Bronchial epithelial cell (primary cell): ENCODE data around the gene NTRK3. TPM values are rescaled to one million over a fixed set of nuclear protein-coding genes. Genes with fewer than 3 reads are reported as not detected.

Experiments
- DNase-seq: peaks from one replicate; pipeline ENCODE4 v3.0.0-alpha.2; 2010; ENCODE audit warnings: low read depth
- FAIRE-seq: peaks from 2 replicates; lab custom pipeline; 2011; peaks lifted over from hg19 to GRCh38; lab: Jason Lieb, UNC
- H3K27me3 ChIP-seq: 2 replicates; pipeline ENCODE4 v1.5.1; 2011; ENCODE audit warnings: low read length; ENCODE audit not compliant: control insufficient read depth, insufficient read depth
- H3K36me3 ChIP-seq: 2 replicates; pipeline ENCODE4 v1.5.1; 2011; ENCODE audit warnings: low read length; ENCODE audit not compliant: control insufficient read depth, insufficient read depth
- H3K4me3 ChIP-seq: 2 replicates; pipeline ENCODE4 v1.5.1; 2011; ENCODE audit warnings: mild to moderate bottlenecking, low read depth, low read length, control low read depth
- total RNA-seq: library from RNA; depleted of rRNA; stranded (reverse); fragments of >200 nt; gene quantifications from 2 replicates; pipeline ENCODE4 v1.2.1, GENCODE V29; 2014
- TF ChIP-seq, protein P1 (sequence below): IDR thresholded peaks from 2 replicates; pipeline ENCODE4 v1.5.1; 2011; ENCODE audit warnings: mild to moderate bottlenecking, moderate library complexity, low read length, control low read depth, inconsistent platforms; ENCODE audit not compliant: insufficient read depth, severe bottlenecking

The NTRK3 gene
- total RNA-seq, 1 donor from 2014 or later: not detected

DNA sequence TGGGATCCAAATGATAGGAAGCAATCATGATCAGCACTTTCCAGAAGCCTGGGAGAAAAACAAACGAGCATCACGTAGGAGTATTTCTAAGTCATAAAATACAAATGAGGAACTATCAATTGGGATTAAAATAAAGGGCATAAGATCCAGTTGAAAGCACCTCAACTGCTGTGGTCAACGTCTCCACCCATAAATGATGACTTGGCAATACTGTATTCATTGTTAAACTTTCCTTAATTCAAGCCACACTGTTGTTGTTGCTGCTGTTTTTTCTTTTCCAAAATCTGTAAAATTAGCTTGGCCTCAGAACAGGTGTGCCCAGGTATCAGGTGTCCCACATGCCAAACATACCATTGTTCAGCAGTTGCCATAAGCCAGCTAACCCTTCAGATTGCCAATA lies 395.8 kb downstream of the NTRK3 start:
- no peak for FAIRE-seq
- TF ChIP-seq, protein P1, sequence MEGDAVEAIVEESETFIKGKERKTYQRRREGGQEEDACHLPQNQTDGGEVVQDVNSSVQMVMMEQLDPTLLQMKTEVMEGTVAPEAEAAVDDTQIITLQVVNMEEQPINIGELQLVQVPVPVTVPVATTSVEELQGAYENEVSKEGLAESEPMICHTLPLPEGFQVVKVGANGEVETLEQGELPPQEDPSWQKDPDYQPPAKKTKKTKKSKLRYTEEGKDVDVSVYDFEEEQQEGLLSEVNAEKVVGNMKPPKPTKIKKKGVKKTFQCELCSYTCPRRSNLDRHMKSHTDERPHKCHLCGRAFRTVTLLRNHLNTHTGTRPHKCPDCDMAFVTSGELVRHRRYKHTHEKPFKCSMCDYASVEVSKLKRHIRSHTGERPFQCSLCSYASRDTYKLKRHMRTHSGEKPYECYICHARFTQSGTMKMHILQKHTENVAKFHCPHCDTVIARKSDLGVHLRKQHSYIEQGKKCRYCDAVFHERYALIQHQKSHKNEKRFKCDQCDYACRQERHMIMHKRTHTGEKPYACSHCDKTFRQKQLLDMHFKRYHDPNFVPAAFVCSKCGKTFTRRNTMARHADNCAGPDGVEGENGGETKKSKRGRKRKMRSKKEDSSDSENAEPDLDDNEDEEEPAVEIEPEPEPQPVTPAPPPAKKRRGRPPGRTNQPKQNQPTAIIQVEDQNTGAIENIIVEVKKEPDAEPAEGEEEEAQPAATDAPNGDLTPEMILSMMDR: no peak
- Histone ChIP-seq H3K36me3 (no peaks in the 10 kb centered on the region), H3K27me3 (no peaks in the 10 kb centered on the region), H3K4me3 (no peak overlapping the region)
- DNase-seq: no peak

DNA sequence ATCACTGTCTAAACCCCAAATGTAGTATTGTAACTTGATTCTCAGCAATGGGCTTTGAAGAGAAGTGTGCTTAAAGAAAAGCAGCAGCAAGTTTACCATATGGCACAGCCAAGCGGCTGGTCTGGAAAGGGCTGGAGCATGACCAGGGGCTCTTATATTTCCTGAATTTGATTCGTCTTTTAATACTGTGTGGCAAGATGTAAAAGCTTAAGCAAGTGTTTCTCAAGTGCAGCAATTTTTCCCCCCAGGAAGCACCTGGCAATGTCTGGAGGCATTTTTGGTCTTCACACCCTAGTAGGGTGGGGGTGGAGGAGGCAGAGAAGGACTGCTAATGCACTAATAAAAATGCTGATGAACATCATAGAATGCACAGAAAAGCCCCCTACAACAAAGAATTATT lies 397.9 kb downstream of the NTRK3 start:
- H3K4me3 ChIP-seq: no peak overlapping the region
- no peaks in the 10 kb centered on the region for H3K36me3 ChIP-seq
- no peaks in the 10 kb centered on the region for H3K27me3 ChIP-seq
- DNase-seq: no peak
- TF ChIP-seq, protein P1: no peak
- no peak for FAIRE-seq

DNA sequence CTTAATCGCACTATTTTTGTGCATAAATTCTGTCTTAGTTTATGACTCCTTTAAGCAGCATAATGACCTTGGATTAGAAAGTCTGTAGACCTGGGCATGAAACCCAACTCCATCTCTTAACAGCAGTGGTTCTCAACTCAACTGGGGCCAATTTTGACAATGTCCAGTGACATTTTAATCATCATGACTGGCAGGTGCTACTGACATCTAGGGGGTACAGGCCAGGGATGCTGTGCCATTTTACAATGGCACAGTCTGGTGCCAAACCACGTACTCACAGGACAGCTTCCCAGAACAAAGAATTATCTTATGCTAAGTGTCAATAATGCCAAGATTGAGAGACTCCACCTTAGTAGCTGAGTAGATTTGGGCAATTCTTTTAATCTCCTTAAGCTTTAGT lies 405.0 kb downstream of the NTRK3 start:
- TF ChIP-seq, protein P1: no peak
- H3K36me3 ChIP-seq: no peaks in the 10 kb centered on the region
- H3K4me3 ChIP-seq: no peak overlapping the region
- no peaks in the 10 kb centered on the region for H3K27me3 ChIP-seq
- DNase-seq: no peak
- no peak for FAIRE-seq

GRCh38 chr15:87850916-87851315 lies 405.6 kb downstream of the NTRK3 start:
- Histone ChIP-seq H3K36me3 (no peaks in the 10 kb centered on the region), H3K4me3 (no peak overlapping the region), H3K27me3 (no peaks in the 10 kb centered on the region)
- no peak for DNase-seq
- TF ChIP-seq, protein P1: no peak
- no peak for FAIRE-seq

DNA sequence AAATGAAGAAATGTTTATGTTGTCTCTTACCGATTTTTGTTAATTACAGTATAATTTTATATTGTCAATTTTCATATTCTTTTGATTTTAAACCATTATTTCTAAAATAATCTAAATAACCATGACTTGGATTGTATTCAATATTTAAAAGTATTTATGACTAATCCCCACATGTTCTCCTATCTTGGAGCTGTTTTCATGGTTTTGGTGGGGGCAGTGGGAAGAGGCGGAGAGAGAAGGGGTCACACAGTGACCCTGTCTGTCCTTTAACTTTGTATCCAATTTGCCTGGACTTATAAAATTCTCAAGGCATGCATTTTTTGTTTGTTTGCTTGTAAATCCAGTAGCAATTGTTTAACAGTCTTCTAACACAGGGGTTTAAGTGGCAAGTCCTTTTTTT lies 407.4 kb downstream of the NTRK3 start:
- no peak for FAIRE-seq
- H3K4me3 ChIP-seq: no peak overlapping the region
- TF ChIP-seq, protein P1: no peak
- H3K27me3 ChIP-seq: no peaks in the 10 kb centered on the region
- DNase-seq: no peak
- no peaks in the 10 kb centered on the region for H3K36me3 ChIP-seq

DNA sequence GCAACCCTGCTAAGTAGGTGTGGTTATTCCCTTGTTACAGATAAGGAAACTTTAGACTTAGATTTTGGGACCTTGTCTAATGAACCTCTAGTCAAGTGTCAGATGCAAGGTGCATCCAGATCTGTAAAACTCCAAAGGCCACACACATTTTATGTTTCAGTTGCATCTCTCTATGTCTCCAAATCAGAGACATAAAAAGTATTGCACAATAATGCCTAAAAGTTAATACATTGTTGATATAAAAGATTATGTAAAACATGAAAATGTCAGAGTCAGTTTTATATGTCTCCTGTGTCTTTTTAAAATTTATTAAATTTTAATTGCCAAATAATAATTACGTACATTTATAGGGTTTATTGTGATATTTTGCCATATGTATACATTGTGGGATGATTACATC lies 408.5 kb downstream of the NTRK3 start:
- TF ChIP-seq, protein P1: no peak
- H3K4me3 ChIP-seq: no peak overlapping the region
- DNase-seq: no peak
- H3K27me3 ChIP-seq: no peaks in the 10 kb centered on the region
- no peak for FAIRE-seq
- H3K36me3 ChIP-seq: no peaks in the 10 kb centered on the region
